ENCODE measurements around the gene TMED5.

TMED5 gene

GRCh38 chr1:93123201-93123783 is 56.9 kb downstream of the TMED5 start:
- no peak for DNase-seq (ENCODE audit: low read depth)

GRCh38 chr1:93120614-93121013 is 59.6 kb downstream of the TMED5 start:
- DNase-seq (ENCODE audit: low read depth): no peak

- DNase-seq (ENCODE audit: low read depth): peak; percentile 54
Observed at GRCh38 chr1:93114391-93114790, 65.8 kb downstream of the TMED5 start.

GRCh38 chr1:93113127-93113526 is 67.1 kb downstream of the TMED5 start:
- DNase-seq (ENCODE audit: low read depth): no peak

- DNase-seq (ENCODE audit: low read depth): peak; percentile 11
Observed at GRCh38 chr1:93111561-93111960, 68.7 kb downstream of the TMED5 start.

- no peak for DNase-seq (ENCODE audit: low read depth)
Observed at GRCh38 chr1:93111065-93111464, 69.1 kb downstream of the TMED5 start.

- no peak for DNase-seq (ENCODE audit: low read depth)
Observed at GRCh38 chr1:93109578-93109977, 70.6 kb downstream of the TMED5 start.

GRCh38 chr1:93108335-93108734 is 71.9 kb downstream of the TMED5 start:
- no peak for DNase-seq (ENCODE audit: low read depth)

GRCh38 chr1:93107395-93107794 is 72.8 kb downstream of the TMED5 start:
- no peak for DNase-seq (ENCODE audit: low read depth)

- peak; percentile 9 for DNase-seq (ENCODE audit: low read depth)
Observed at GRCh38 chr1:93106226-93106625, 74.0 kb downstream of the TMED5 start.

- DNase-seq (ENCODE audit: low read depth): no peak
Observed at GRCh38 chr1:93102142-93102541, 78.1 kb downstream of the TMED5 start.
